DMS53 (cell line): ENCODE results near the gene LSP1.

Experiments
- DNase-seq: peaks from one replicate; lab custom pipeline; 2025; lab: John Stamatoyannopoulos, UW

Gene LSP1

GRCh38 chr11:1890856-1891830 lies 38.3 kb downstream of the LSP1 start:
- DNase-seq, result no peak

- no peak for DNase-seq
These were observed 38.9 kb downstream of the LSP1 start, which contains the start of gene PRR33 for GRCh38 chr11:1891831-1892115. Gene PRR33 (minus strand): TSS chr11:1891895. CDS start chr11:1890584, 1,311 bp downstream.

- no peak for DNase-seq
These were observed 39.2 kb downstream of the LSP1 start for GRCh38 chr11:1892116-1892515.

- DNase-seq, result no peak
These were observed 39.7 kb downstream of the LSP1 start for GRCh38 chr11:1892558-1892957.

GRCh38 chr11:1893581-1894359 lies 40.9 kb downstream of the LSP1 start:
- no peak for DNase-seq

- DNase-seq, result no peak
These were observed 41.9 kb downstream of the LSP1 start for GRCh38 chr11:1894759-1895158.

GRCh38 chr11:1896468-1896867 lies 43.6 kb downstream of the LSP1 start:
- DNase-seq, result no peak

GRCh38 chr11:1896923-1897322 lies 44.0 kb downstream of the LSP1 start:
- DNase-seq, result no peak

- DNase-seq, result no peak
These were observed 46.2 kb downstream of the LSP1 start for GRCh38 chr11:1899090-1899489.

- no peak for DNase-seq
These were observed 46.8 kb downstream of the LSP1 start for GRCh38 chr11:1899686-1900085.

- no peak for DNase-seq
These were observed 53.3 kb downstream of the LSP1 start for GRCh38 chr11:1906181-1906580.

- no peak for DNase-seq
These were observed 53.9 kb downstream of the LSP1 start for GRCh38 chr11:1906611-1907423.

GRCh38 chr11:1908618-1909017 lies 55.7 kb downstream of the LSP1 start:
- no peak for DNase-seq

- no peak for DNase-seq
These were observed 56.6 kb downstream of the LSP1 start for GRCh38 chr11:1909524-1909923.

GRCh38 chr11:1912289-1912878 lies 59.5 kb downstream of the LSP1 start:
- no peak for DNase-seq

- DNase-seq, result no peak
These were observed 60.6 kb downstream of the LSP1 start for GRCh38 chr11:1913271-1914060.

GRCh38 chr11:1915795-1916131 lies 62.9 kb downstream of the LSP1 start:
- no peak for DNase-seq

- no peak for DNase-seq
These were observed 63.5 kb downstream of the LSP1 start for GRCh38 chr11:1916132-1916985.

- DNase-seq, result no peak
These were observed 64.2 kb downstream of the LSP1 start for GRCh38 chr11:1916986-1917522.
